ENCODE results near the gene NTRK2. TPM values are rescaled to one million over a fixed set of nuclear protein-coding genes. Genes with fewer than 3 reads are reported as not detected.

The NTRK2 gene
- total RNA-seq, 4 donors from 2014 or later: 2.9 to 15.9 (median 8.4) TPM

GRCh38 chr9:84953252-84953773 is 283.8 kb downstream of the NTRK2 start:
- Histone ChIP-seq H3K27ac (no peak overlapping the region), H3K27me3 (no peaks in the 10 kb centered on the region), H3K9me3 (no peaks in the 10 kb centered on the region), H3K4me3 (no peak overlapping the region), H3K36me3 (no peaks in the 10 kb centered on the region), H3K4me1 (peaks cover 0 to 31% (median 13%) of the 10 kb centered on the region in 3 donors)
- TF ChIP-seq CTCF (IDR thresholded peaks at IDR 0.05) (no peak), POLR2A (IDR thresholded peaks at IDR 0.05) (no peak)
- DNase-seq: no peak
- intact Hi-C loops (cut with DNase I): loop anchor here (10.0 kb wide), 1 partner anchor 259 kb away; no protein-coding TSS in a partner anchor
- 43 to 55% methylated on average over 2 to 3 of the region's 3 CpGs for WGBS, 2 donors

DNA sequence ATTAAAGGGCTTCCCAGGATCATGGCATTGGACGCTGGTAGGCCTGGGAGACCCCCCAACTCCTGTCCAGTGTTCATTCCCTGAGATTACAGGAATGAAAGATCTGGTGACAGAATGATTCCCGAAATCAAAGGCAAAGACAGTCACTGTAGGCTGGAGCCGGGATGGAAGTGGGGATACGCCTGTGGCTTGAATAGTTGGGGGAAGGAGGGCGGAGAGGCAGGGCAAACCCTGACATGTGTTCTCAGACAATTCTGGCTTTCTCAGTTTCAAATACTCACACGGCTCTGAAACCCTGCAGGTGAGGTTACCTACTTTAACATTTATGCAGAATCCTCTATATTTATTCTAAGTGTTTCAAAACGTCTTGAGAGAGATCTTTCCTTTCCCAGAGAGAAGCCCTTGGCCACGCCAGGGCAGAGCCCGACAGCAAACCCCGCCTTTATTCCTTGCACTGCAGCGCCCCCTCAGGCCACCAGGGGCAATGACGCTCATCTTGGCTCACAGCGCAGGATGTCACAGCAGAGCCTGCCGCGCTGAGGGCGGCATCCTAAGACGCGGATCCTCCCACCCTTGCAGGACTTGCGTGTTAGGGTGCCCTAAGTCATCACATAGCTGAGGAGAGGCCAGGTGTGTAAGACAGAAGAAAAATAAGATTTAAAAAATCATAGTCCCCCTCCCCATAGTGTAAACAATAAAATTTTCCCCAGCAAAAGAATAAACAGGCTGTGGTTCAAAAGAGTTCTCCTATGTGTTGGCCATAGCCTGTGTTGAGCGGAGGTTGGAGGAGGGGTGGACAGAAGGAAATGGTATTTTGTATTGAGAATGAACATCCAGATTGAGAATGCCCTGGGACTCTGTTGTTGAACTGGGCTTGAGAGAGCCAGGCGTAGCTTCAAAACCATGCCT is 284.5 kb downstream of the NTRK2 start:
- TF ChIP-seq POLR2A (IDR thresholded peaks at IDR 0.05) (no peak), CTCF (IDR thresholded peaks at IDR 0.05) (peak; percentile 78 to 96 (median 90))
- H3K9me3 ChIP-seq: no peaks in the 10 kb centered on the region
- 22 to 31% methylated on average over 10 to 17 of the region's 21 CpGs for WGBS, 2 donors
- H3K4me1 ChIP-seq: peaks cover 0 to 31% (median 13%) of the 10 kb centered on the region in 3 donors
- no peaks in the 10 kb centered on the region for H3K27me3 ChIP-seq
- H3K27ac ChIP-seq: no peak overlapping the region
- H3K4me3 ChIP-seq: no peak overlapping the region
- no peak for DNase-seq
- no peaks in the 10 kb centered on the region for H3K36me3 ChIP-seq
- intact Hi-C loops (cut with DNase I): loop anchor here (10.0 kb wide), 1 partner anchor 259 kb away; no protein-coding TSS in a partner anchor

- no peak overlapping the region for H3K27ac ChIP-seq
- 95% methylated on average over 11 to 14 of the region's 18 CpGs for WGBS, 2 donors
- no peaks in the 10 kb centered on the region for H3K36me3 ChIP-seq
- H3K27me3 ChIP-seq: no peaks in the 10 kb centered on the region
- H3K4me3 ChIP-seq: no peak overlapping the region
- TF ChIP-seq POLR2A (IDR thresholded peaks at IDR 0.05): no peak
- no peak for TF ChIP-seq CTCF (IDR thresholded peaks at IDR 0.05)
- intact Hi-C loops (cut with DNase I): loop anchor here (10.0 kb wide), 1 partner anchor 260 kb away; no protein-coding TSS in a partner anchor
- H3K9me3 ChIP-seq: no peaks in the 10 kb centered on the region
- H3K4me1 ChIP-seq: peaks cover 0 to 31% (median 13%) of the 10 kb centered on the region in 3 donors
- no peak for DNase-seq
These were observed 285.6 kb downstream of the NTRK2 start for GRCh38 chr9:84955155-84955554.

GRCh38 chr9:84955971-84956370 is 286.4 kb downstream of the NTRK2 start:
- no peak overlapping the region for H3K4me3 ChIP-seq
- 85 to 87% methylated on average over 4 of the region's 4 CpGs for WGBS, 2 donors
- no peak overlapping the region for H3K27ac ChIP-seq
- TF ChIP-seq POLR2A (IDR thresholded peaks at IDR 0.05): no peak
- no peak for TF ChIP-seq CTCF (IDR thresholded peaks at IDR 0.05)
- H3K4me1 ChIP-seq: peaks cover 0 to 31% (median 13%) of the 10 kb centered on the region in 3 donors
- H3K9me3 ChIP-seq: no peaks in the 10 kb centered on the region
- intact Hi-C loops (cut with DNase I): loop anchor here (10.0 kb wide), 1 partner anchor 261 kb away; no protein-coding TSS in a partner anchor
- H3K27me3 ChIP-seq: no peaks in the 10 kb centered on the region
- no peaks in the 10 kb centered on the region for H3K36me3 ChIP-seq
- DNase-seq: no peak

DNA sequence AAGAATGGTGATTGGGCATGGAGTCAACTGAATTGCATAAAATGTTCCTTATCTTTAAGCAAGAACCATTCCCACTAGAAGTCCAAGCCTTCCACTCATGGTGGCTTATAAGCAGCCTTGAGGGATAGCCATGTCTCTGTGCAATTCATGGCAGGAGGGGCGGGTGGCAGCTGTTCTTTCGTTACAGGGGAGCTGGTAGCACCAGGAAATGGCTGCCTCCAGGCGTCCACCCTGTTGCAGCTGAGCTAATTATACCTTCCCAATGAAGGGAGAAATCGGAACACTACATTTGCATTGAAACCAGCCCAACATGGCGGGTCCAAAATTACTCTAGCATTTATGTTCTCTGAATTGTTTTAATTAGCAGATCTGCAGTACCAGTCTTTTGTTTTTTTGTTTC is 289.8 kb downstream of the NTRK2 start:
- no peak overlapping the region for H3K4me3 ChIP-seq
- H3K27me3 ChIP-seq: no peaks in the 10 kb centered on the region
- TF ChIP-seq CTCF (IDR thresholded peaks at IDR 0.05) (no peak), POLR2A (IDR thresholded peaks at IDR 0.05) (no peak)
- H3K36me3 ChIP-seq: no peaks in the 10 kb centered on the region
- 61 to 85% methylated on average over 5 of the region's 5 CpGs for WGBS, 2 donors
- DNase-seq: no peak
- no peaks in the 10 kb centered on the region for H3K9me3 ChIP-seq
- H3K27ac ChIP-seq: no peak overlapping the region
- intact Hi-C loops (cut with DNase I): loop anchor here (10.0 kb wide), 1 partner anchor 265 kb away; no protein-coding TSS in a partner anchor
- H3K4me1 ChIP-seq: no peaks in the 10 kb centered on the region
